ENCODE results near the gene CHST3.

CHST3 gene

DNA sequence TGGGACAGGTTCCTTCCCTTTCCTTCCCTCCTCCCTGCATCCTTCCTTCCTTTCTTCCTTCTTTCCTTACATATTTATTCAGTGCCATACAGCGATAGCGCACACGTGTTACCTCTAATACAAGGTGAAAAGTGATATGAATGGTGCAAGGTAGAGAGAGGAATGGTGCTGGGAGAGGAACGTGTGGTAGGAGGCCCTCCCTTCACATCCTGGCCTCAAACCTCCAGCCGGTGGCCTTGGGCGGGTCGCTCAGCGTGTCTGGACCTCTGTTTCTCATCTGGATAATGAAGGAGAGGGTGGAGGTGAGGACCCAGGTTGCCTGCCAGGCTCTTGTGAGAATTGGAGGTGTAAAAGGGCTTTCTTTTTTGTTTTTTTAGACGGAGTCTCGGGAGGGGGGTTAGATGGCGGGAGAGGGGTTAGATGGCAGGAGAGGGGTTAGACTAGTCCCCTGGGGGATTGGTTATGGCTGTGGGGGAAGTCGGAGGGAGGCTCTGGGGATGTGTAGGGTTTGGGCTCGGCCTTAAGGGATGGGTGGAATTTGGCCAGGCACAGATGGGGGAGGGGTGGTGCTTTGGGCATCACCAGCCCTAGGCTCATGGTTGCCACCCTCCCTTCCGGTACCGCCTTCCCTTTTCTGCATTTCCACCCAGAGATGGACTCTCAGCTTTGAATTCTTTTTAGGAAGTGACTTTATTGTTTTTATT is 14.9 kb downstream of the CHST3 start:
- Histone ChIP-seq H2AFZ (ENCODE audit: low read depth, low read length) (no peak overlapping the region), H3K4me3 (ENCODE audit: low read length) (no peak overlapping the region), H3K9ac (ENCODE audit: low read length) (no peak overlapping the region), H3K4me2 (ENCODE audit: low read length) (no peak overlapping the region), H3K36me3 (replicated peaks; ENCODE audit: low read depth, low read length) (no peaks in the 10 kb centered on the region), H3K27me3 (ENCODE audit: low read depth, low read length) (no peaks in the 10 kb centered on the region), H3K27ac (ENCODE audit: low read length) (no peak overlapping the region), H3K4me1 (ENCODE audit: low read length) (peaks cover 40% of the 10 kb centered on the region), H4K20me1 (ENCODE audit: insufficient read depth, low read length) (no peaks in the 10 kb centered on the region), H3K9me3 (ENCODE audit: insufficient read depth, low read length) (no peaks in the 10 kb centered on the region), H3K79me2 (ENCODE audit: low read length) (no peaks in the 10 kb centered on the region)
- TF ChIP-seq EZH2phosphoT487 (IDR thresholded peaks at IDR 0.05; ENCODE audit: low read depth) = no peak
- TF ChIP-seq, protein P1, sequence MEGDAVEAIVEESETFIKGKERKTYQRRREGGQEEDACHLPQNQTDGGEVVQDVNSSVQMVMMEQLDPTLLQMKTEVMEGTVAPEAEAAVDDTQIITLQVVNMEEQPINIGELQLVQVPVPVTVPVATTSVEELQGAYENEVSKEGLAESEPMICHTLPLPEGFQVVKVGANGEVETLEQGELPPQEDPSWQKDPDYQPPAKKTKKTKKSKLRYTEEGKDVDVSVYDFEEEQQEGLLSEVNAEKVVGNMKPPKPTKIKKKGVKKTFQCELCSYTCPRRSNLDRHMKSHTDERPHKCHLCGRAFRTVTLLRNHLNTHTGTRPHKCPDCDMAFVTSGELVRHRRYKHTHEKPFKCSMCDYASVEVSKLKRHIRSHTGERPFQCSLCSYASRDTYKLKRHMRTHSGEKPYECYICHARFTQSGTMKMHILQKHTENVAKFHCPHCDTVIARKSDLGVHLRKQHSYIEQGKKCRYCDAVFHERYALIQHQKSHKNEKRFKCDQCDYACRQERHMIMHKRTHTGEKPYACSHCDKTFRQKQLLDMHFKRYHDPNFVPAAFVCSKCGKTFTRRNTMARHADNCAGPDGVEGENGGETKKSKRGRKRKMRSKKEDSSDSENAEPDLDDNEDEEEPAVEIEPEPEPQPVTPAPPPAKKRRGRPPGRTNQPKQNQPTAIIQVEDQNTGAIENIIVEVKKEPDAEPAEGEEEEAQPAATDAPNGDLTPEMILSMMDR (IDR thresholded peaks at IDR 0.05; ENCODE audit: low read depth, low read length) = no peak

DNA sequence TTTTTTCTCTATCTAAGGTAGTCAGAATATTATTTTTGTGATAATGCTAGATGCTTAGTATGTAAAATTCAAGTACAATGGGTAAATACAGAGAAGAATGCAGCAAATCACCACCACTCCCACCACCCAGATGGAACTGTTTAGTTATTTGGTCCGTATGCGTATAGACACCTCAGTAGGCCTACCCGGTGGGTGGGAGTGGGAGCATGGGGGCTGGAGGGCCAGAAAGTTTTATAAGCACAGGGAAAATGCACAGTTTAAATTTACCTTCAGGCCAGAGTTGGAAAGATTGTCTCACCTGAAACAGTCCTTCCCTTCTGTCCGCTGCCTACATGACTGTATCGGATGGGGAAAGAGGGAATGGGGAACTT is 15.5 kb downstream of the CHST3 start:
- Histone ChIP-seq H3K79me2 (ENCODE audit: low read length) (no peaks in the 10 kb centered on the region), H3K9ac (ENCODE audit: low read length) (no peak overlapping the region), H2AFZ (ENCODE audit: low read depth, low read length) (no peak overlapping the region), H3K4me2 (ENCODE audit: low read length) (no peak overlapping the region), H3K27ac (ENCODE audit: low read length) (no peak overlapping the region), H3K4me1 (ENCODE audit: low read length) (peaks cover 40% of the 10 kb centered on the region), H3K9me3 (ENCODE audit: insufficient read depth, low read length) (no peaks in the 10 kb centered on the region), H3K27me3 (ENCODE audit: low read depth, low read length) (no peaks in the 10 kb centered on the region), H4K20me1 (ENCODE audit: insufficient read depth, low read length) (no peaks in the 10 kb centered on the region), H3K36me3 (replicated peaks; ENCODE audit: low read depth, low read length) (no peaks in the 10 kb centered on the region), H3K4me3 (ENCODE audit: low read length) (no peak overlapping the region)
- TF ChIP-seq EZH2phosphoT487 (IDR thresholded peaks at IDR 0.05; ENCODE audit: low read depth) = no peak
- TF ChIP-seq, protein P1 (IDR thresholded peaks at IDR 0.05; ENCODE audit: low read depth, low read length) = no peak

DNA sequence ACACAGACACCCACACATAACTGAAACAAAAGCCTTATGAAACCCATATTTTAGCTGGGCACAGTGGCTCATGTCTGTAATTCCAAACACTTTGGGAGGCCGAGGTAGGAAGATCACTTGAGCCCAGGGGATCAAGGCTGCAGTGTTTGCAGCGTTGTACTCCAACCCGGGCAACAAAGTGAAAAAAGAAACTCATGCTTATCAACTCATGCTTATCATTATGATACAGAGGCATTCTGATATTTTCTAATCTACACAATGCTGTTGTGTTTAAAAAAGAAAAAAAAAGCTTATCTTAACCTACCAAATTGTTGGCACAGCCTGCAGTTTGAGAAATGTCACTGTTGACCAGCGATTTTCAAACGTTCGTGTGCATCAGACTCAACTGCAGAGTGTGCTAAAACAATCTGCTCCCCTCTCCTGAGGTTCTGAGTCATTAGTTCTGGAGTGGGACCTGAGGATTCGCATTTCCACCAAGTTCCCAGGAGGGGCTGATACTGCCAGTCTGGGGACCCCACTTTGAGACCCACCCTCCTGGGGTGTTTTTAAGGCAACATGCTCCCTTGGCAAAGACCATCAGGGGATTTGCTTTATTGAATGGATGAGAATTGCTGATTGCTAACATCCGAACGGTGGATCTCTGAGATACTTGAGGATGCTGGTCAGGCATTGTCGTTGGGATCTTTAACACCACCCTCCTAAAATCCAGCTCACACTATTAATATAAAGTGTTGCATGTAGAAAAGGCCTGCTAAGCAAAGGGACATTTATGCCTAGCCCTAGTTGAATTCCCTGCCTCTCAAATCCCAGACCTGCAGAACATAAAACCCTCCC is 16.2 kb downstream of the CHST3 start:
- H3K27me3 ChIP-seq (ENCODE audit: low read depth, low read length) = no peaks in the 10 kb centered on the region
- peaks cover 40% of the 10 kb centered on the region for H3K4me1 ChIP-seq (ENCODE audit: low read length)
- no peaks in the 10 kb centered on the region for H3K36me3 ChIP-seq (replicated peaks; ENCODE audit: low read depth, low read length)
- TF ChIP-seq EZH2phosphoT487 (IDR thresholded peaks at IDR 0.05; ENCODE audit: low read depth) = no peak
- TF ChIP-seq, protein P1 (IDR thresholded peaks at IDR 0.05; ENCODE audit: low read depth, low read length) = no peak
- no peaks in the 10 kb centered on the region for H3K9me3 ChIP-seq (ENCODE audit: insufficient read depth, low read length)
- H3K27ac ChIP-seq (ENCODE audit: low read length) = no peak overlapping the region
- H3K4me2 ChIP-seq (ENCODE audit: low read length) = no peak overlapping the region
- H3K4me3 ChIP-seq (ENCODE audit: low read length) = no peak overlapping the region
- H2AFZ ChIP-seq (ENCODE audit: low read depth, low read length) = no peak overlapping the region
- H3K79me2 ChIP-seq (ENCODE audit: low read length) = no peaks in the 10 kb centered on the region
- H3K9ac ChIP-seq (ENCODE audit: low read length) = no peak overlapping the region
- H4K20me1 ChIP-seq (ENCODE audit: insufficient read depth, low read length) = no peaks in the 10 kb centered on the region

Data from OCI-LY3 (cell line).